NCI-H2029 (cell line): ENCODE results near the gene PRKN.

Experiments used
- DNase-seq: peaks from one replicate; lab custom pipeline; 2025; lab: John Stamatoyannopoulos, UW

The PRKN gene

GRCh38 chr6:162313922-162314660, 413.5 kb downstream of the PRKN start:
- DNase-seq, result no peak

DNA sequence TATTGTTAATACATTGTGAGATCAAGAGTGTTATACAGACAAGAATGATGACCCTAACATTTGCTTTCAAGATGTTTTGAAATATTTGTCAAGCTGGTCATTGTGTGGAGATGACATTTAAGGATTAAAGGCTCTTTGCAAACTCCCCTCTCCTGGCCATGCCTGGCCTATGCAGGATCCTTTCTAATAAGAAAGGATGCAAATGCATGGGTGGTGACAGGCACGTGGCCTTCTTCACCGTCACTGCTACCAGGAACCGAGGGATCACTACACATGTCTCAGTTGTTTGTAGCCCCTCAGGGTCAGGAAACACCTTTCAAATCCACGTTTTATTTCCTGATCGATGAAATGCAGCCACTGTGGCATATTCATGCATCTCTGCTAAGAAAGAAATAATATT, 419.7 kb downstream of the PRKN start:
- DNase-seq, result no peak

DNA sequence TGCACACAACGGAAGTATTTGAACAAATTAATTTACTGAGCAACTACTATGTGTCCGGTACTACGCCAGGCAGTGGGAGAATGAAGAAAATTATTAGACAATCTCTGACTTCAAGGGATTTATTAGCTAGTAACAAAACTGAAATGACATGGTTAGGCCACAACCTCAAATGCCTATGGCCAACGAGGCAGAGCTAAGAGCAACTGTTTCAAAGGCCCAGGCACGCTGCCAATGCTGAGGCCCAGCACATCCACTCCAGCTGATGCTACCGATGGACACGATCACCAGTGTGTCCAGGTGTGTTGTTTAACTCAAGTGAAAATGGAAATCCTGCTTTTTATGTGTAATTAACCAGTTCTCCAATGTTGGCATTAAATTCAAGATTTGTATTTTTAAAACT, 420.9 kb downstream of the PRKN start:
- DNase-seq, result no peak

DNA sequence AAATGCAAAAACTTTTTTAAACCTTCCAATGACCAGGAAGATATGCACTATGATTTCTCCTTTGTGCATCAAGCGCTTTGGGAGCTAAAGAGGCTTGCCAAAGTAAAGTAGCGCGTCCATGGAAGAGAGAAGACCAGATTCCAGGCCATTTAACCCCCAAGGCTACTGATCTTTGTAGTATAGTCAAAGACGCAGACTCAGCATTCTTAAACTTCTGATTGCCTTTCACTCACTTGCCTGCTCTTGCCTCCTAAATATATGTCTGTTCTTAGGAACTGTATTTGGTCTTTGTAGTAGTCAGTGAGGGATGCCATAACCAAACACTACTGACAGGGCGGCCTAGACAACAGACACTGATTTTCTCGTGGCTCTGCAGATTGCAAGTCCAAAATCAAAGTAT, 426.4 kb downstream of the PRKN start:
- no peak for DNase-seq

GRCh38 chr6:162294029-162294428, 433.5 kb downstream of the PRKN start:
- DNase-seq, result no peak

DNA sequence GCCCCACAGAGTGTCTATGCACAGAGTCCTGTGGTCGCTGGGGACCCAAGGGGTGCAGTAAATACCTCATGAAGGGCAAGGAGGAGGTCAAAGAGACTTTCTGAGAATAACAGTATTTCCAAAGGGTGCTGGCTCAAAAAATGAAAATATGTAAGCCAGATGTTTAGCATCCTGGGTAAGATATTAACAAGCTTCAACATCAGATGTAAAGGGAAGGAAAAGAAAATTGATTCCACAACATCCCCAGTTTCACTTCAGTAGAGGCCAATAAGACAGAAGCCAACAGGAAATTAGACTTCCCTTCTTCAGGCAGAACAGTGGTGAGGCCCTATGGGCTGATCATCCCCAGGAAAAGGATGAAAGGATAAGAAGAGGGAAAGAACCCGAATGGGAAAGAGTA, 434.7 kb downstream of the PRKN start:
- no peak for DNase-seq

DNA sequence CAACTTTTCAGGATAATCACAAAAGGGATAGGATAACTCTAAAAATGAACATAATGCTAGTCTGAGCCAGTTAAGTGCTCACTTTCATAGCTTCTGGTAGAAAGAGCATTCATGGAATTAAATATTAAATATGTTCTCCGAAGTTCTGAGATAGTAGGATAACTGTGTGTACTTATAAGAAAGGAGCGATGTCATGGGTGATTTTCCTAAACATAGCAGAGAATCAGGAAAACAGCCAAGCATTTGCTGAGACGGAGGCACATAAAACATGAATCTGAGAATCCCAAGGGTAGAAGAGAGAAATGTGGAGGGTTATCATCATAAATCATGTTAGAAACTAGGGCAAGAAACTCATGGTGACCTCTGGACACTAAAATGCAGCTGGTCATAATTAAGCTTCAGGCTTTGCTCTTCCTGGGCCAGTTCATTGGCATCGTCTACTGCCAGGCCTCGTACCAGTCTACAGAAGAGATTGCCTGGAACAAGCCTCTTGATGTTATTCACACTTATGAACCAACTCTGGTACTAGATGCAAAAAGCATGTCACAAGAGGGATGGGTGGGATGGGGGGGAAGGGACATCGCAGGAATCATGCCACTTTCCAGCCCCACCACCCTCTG, 436.6 kb downstream of the PRKN start:
- DNase-seq, result no peak

DNA sequence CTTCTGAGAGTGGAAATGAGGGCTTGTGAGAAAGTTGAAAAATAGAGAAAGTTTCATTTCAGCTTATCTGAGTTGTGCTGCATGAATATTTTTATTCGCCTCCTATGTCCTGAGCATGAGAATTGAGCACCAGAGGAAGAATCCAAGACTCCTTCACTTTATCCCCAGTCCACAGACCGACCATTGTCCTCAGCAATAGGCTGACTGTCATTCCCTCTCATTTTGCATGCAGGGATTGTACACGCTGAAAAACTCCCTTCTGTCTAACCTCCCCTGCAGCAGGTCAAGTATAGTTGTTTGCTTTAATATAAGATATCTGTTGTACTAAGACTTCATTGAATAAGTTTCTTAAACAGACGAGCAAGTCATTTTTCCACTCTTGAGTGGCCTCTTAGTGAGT, 437.6 kb downstream of the PRKN start:
- no peak for DNase-seq

- no peak for DNase-seq
Observed at GRCh38 chr6:162273986-162274385, 453.6 kb downstream of the PRKN start.

DNA sequence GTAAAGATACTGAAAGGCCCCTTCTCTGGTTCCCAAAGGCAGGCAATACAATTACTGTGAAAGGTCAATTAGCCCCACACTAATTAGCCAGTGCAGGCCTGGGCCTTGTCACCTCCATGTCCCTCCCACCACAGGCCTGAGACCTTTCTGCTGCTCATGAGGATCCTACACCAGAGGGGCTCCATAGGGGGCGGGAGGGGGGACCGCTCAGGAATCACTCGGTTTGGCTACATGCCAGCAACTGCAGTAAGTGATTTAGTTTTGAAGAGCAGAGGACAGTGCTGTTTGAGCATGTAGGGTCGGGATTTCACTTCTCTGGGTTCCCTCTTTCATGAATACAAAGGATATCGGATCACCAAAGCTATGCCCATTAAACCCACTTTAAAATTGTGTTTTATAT, 455.6 kb downstream of the PRKN start:
- DNase-seq, result no peak

DNA sequence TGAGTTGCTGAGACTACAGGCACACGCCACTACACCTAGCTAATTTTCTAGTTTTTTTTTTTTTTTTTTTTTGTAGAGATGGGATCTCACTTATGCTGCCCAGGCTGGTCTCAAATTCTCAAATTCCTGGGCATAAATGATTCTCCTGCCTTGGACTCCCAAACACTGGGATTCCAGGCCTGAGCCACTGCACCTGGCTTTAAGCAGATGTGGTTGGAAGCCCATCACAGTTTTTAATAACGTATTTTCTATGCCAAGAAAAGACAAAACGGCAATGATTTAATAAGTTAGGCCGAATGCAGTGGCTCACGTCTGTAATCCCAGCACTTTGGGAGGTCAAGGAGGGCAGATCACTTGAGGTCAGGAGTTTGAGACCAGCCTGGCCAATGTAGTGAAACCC, 456.6 kb downstream of the PRKN start:
- no peak for DNase-seq

DNA sequence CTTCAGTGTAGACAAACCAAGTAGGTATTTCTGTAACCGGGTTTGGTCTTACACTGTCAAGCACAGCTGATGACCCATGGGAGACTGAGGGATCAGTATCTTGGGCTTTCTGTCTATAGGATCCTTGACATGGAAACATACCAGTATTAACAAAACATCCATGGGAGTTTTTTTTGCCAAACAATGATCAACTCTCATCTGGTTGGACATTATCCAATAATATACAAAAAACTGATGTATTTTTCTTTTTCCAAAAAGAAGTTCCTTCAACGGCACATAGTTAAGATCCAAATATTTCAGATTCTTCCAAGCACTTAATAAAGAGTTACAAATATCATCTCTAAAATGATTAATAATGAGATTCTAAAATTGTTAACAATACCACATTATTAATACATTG, 459.9 kb downstream of the PRKN start:
- no peak for DNase-seq

- no peak for DNase-seq
Observed at GRCh38 chr6:162267126-162267525, 460.4 kb downstream of the PRKN start.

GRCh38 chr6:162264581-162264980, 463.0 kb downstream of the PRKN start:
- no peak for DNase-seq

GRCh38 chr6:162262466-162263196, 464.9 kb downstream of the PRKN start:
- no peak for DNase-seq

DNA sequence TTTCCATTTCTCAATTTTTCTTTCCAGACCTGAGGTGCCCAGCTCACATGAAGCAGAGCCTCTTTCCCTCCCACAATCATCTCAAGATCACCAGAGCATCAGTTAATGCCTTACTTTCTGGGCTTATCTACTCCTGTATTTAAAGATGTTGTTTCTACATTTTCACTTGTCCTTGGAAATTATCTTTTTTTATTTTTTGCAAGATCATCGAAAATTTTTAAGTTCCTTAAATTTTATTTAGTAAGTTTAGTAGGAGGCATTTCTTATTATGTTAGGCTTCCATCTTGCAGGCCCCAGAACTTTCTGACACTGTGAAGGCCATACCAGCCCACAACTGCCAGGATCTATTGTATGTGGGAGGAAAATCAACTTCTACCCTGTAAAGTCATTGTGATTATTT, 466.0 kb downstream of the PRKN start:
- no peak for DNase-seq

DNA sequence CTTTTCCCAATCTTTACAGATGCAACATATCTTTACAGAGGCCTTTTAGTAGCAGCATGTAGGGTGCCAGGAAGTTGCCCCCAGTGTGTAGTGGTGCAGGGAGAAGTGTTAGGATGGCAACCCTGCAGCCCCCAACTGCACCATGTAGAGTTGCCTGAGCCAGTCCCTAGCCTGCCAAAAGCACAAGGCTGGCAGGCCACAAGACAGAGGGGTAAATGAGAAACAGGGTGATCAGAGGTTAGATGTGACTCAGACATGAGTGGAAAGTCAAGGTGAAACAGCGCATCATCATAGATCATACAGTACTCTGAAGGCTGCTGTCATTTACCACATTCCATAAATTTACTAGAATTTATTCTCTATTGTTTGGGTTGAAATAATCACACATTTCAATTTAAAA, 467.5 kb downstream of the PRKN start:
- DNase-seq, result no peak

DNA sequence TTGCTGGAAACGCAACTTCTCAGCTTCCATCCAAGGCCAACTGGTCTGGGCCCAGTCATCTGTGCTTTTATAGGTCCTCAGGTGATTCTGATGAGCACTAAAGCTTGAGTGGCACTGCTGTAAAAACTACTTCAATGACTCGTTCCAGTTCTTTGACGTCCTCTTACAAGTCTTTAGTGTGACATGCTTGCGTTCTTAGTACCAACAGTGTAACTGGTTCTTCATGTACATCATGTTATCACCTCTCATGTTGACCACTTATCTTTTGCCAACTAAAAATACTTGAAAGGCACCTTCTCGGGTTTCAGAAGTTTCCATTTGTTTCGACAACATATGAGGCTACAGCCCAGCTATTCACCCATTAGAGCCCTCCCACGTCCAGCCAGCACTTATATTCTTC, 468.9 kb downstream of the PRKN start:
- no peak for DNase-seq

GRCh38 chr6:162256361-162256760, 471.2 kb downstream of the PRKN start:
- DNase-seq, result no peak

DNA sequence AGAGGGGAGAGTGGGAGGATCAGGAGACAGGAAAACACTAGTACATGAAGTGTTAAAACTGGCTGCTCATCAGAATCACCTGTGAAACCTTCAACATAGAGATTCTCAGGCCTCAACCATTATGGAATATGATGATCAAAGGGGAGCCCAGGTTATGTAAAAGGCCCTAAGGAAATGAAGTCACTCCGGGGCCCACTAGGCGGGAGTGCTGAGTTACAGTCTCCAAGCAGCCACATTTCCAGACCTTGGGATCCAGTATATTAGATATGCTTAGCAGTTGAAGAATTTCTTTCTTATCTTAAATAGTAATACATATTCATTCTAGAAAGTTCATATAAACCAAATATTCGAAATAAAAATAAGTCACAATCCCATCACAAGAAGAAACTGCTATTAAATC, 476.3 kb downstream of the PRKN start:
- DNase-seq, result no peak

DNA sequence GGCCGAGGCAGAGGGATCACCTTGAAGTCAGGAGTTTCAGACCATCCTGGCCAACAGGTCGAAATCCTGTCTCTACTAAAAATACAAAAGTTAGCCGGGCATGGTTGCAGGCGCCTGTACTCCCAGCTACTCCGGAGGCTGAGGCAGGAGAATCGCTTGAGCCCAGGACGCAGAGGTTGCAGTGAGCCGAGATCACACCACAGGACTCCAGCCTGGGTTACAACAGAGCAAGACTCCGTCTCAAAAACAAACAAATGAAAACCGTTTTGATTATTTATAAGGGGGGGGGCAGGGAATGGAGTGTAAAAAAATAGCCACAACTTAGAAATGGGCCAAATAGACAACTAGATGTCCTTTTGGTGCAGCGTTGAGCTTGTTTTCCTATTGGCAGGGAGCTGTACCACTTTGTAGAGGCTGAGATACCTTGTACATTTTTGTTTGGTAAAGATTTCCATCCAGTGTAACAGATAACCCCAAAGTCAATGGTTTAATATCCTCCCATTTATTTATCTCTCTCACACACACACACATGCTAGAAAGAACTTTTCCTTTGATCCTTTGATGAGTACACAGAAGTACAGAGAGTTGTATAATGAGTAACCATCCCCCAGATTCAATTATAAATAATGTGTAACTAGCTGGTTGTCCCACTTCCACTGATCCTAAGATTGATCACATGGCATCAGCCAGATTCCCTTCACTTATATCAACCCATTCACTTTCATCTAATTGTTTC, 477.5 kb downstream of the PRKN start:
- no peak for DNase-seq

DNA sequence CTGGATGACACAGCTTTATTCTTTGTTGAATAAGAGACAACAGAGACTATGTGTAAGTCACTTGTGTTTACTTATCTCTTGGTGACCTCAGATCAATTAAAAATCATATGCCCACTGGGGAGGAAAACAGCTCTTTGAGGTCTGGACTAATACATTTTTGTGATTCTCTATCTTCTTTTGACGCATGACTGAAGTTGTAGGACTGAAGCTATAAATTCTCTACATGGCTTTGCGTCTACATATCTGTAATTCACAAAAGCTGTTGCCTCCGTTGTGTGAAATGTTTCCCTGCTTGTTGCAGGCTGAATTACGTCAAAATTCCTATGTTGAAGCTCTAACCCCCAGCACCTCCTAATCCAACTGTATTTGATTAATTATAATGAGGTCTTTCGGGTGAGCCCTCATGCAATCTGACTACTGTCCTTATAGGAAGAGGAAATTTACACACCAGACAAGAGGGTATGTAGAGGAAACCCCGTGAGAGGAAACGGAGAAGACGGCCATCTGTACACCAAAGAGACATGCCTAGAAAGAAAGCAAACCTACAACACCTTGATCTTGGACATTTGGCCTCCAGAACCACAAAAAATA, 481.6 kb downstream of the PRKN start:
- DNase-seq, result no peak
